ENCODE data around the gene ENO1. TPM values are rescaled to one million over a fixed set of nuclear protein-coding genes. Genes with fewer than 3 reads are reported as not detected.

The ENO1 gene
- total RNA-seq, 1 experiment from 2014 or later = 4,316 TPM

DNA sequence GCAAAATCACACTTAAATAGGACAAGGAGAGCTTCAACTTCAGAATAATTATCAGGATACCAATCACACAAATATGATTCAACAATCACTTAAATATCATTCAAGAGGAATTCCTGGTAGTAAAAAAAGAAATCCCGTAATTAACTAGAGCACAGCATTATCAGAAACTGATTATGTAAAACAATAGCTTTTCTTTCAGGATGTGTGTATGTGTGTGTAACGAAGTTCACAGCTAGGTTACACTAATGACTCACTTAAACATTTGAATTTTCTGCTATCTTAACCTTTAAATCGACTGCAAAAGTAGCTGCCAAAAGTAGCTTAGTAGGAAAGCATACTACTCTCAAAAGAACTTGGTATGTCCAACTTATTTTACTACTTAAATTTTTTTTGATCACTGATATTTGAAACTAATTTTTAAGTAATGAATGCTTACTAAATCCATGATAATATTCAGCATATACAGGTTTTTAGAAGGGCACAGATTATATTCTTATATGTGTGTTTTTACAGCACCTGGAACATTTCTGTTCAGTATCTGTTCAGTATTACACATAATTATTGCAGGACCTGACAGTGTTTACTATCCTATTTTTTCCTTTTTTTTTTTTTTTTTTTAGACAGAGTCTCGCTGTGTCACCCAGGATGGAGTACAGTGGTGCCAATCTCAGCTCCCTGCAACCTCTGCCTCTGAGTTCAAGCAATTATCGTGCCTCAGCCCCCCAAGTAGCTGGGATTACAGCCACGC is 65.3 kb downstream of the ENO1 start:
- no peak for DNase-seq (ENCODE audit: low read depth)

DNA sequence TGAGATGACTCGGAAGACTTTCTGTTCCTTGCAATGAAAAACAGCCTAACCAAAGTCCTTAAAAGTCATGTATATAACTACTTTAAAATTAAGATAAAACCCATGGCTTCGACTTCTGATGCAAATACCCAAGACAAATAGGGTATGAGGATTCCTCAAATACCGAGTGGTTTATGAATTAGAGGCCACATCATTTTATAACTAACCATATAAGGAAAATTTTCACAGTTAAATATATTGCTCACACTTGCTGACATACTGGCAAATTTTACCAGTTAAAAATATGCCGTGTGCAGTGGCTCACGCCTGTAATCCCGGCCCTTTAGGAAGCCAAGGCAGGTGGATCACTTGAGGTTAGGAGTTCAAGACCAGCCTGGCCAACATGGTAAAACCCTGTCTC is 66.4 kb downstream of the ENO1 start:
- no peak for DNase-seq (ENCODE audit: low read depth)

Other genes starting within 250 kb of the ENO1 start
- gene RERE, start 61.0 kb downstream of the ENO1 start, total RNA-seq (2014; rRNA removed; shearing (Covaris generic)) = 7.4 and 10.3 TPM in 2 replicates
- not detected in 2 replicates for gene CA6, start 67.2 kb upstream of the ENO1 start, total RNA-seq (2014; rRNA removed; shearing (Covaris generic))
- not detected in 2 replicates for gene SLC2A7, start 147.7 kb upstream of the ENO1 start, total RNA-seq (2014; rRNA removed; shearing (Covaris generic))
- 4.3 and 6.9 TPM in 2 replicates for gene SLC2A5, start 190.9 kb upstream of the ENO1 start, total RNA-seq (2014; rRNA removed; shearing (Covaris generic))

All from RPMI7951 (cell line).